HL-60 (cell line): ENCODE data around the gene PLXNA2.

Source experiments
- DNase-seq, 2 experiments: peaks; one replicate each; pipeline ENCODE4 v3.0.0-alpha.2; 2010 to 2020; ENCODE audit warnings: low read depth in 1 of 2, low spot score in 1 of 2
- H3K27ac ChIP-seq: fragments of 250-450 bp; sonication (Bioruptor Pico); replicated peaks from 2 replicates; pipeline ENCODE4 v1.5.1; 2020; ENCODE audit warnings: mild to moderate bottlenecking, moderate library complexity
- H3K27me3 ChIP-seq: fragments of 250-450 bp; sonication (Bioruptor Pico); 2 replicates; pipeline ENCODE4 v1.5.1; 2021; ENCODE audit warnings: mild to moderate bottlenecking, moderate library complexity; ENCODE audit not compliant: insufficient read depth, poor library complexity, severe bottlenecking
- H3K4me3 ChIP-seq: replicated peaks from 2 replicates; pipeline ENCODE4 v1.5.1; 2011; ENCODE audit warnings: mild to moderate bottlenecking, control low read depth, low read length; ENCODE audit not compliant: insufficient read depth
- GABPA ChIP-seq: IDR thresholded peaks from 2 replicates; pipeline ENCODE4 v1.6.1; 2012; ENCODE audit warnings: low read depth
- POLR2AphosphoS5 ChIP-seq: IDR thresholded peaks from 2 replicates; pipeline ENCODE4 v1.6.1; 2012; ENCODE audit warnings: low read depth
- SPI1 ChIP-seq: IDR thresholded peaks from 2 replicates; pipeline ENCODE4 v1.6.1; 2012; ENCODE audit warnings: low read depth, mild to moderate bottlenecking, borderline replicate concordance
- TF ChIP-seq, protein P1 (sequence below): IDR thresholded peaks from 2 replicates; pipeline ENCODE4 v1.6.1; 2012; ENCODE audit warnings: low read depth; ENCODE audit not compliant: insufficient replicate concordance
- TF ChIP-seq, protein P2 (sequence below): IDR thresholded peaks from one replicate; pipeline ENCODE4 v1.5.1; 2011; ENCODE audit warnings: low read length, control low read depth, inconsistent platforms; ENCODE audit not compliant: insufficient read depth

Gene PLXNA2

DNA sequence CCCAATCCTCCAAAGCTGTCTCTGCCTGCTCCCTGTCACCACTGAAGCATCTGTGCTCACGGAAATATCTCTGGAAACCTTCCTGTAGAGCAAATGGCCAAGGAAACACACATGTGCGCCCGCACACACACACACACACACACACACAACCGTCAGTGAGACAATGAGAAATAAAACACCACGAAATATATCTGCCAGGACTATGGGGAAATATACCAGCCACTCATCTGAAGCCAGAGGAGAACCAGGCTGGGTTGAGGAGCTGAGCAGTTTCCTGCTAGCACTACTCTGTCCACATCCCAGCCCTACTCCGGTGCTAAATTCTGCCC, 25.1 kb upstream of the PLXNA2 start:
- no peak for DNase-seq
- TF ChIP-seq GABPA (no peak), POLR2AphosphoS5 (no peak), SPI1 (no peak)
- TF ChIP-seq, protein P1, sequence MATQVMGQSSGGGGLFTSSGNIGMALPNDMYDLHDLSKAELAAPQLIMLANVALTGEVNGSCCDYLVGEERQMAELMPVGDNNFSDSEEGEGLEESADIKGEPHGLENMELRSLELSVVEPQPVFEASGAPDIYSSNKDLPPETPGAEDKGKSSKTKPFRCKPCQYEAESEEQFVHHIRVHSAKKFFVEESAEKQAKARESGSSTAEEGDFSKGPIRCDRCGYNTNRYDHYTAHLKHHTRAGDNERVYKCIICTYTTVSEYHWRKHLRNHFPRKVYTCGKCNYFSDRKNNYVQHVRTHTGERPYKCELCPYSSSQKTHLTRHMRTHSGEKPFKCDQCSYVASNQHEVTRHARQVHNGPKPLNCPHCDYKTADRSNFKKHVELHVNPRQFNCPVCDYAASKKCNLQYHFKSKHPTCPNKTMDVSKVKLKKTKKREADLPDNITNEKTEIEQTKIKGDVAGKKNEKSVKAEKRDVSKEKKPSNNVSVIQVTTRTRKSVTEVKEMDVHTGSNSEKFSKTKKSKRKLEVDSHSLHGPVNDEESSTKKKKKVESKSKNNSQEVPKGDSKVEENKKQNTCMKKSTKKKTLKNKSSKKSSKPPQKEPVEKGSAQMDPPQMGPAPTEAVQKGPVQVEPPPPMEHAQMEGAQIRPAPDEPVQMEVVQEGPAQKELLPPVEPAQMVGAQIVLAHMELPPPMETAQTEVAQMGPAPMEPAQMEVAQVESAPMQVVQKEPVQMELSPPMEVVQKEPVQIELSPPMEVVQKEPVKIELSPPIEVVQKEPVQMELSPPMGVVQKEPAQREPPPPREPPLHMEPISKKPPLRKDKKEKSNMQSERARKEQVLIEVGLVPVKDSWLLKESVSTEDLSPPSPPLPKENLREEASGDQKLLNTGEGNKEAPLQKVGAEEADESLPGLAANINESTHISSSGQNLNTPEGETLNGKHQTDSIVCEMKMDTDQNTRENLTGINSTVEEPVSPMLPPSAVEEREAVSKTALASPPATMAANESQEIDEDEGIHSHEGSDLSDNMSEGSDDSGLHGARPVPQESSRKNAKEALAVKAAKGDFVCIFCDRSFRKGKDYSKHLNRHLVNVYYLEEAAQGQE: no peak
- TF ChIP-seq, protein P2, sequence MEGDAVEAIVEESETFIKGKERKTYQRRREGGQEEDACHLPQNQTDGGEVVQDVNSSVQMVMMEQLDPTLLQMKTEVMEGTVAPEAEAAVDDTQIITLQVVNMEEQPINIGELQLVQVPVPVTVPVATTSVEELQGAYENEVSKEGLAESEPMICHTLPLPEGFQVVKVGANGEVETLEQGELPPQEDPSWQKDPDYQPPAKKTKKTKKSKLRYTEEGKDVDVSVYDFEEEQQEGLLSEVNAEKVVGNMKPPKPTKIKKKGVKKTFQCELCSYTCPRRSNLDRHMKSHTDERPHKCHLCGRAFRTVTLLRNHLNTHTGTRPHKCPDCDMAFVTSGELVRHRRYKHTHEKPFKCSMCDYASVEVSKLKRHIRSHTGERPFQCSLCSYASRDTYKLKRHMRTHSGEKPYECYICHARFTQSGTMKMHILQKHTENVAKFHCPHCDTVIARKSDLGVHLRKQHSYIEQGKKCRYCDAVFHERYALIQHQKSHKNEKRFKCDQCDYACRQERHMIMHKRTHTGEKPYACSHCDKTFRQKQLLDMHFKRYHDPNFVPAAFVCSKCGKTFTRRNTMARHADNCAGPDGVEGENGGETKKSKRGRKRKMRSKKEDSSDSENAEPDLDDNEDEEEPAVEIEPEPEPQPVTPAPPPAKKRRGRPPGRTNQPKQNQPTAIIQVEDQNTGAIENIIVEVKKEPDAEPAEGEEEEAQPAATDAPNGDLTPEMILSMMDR: no peak
- Histone ChIP-seq H3K27me3 (peaks cover 10% of the 10 kb centered on the region), H3K4me3 (no peak overlapping the region), H3K27ac (no peak overlapping the region)

- Histone ChIP-seq H3K4me3 (no peak overlapping the region), H3K27me3 (peaks cover 10% of the 10 kb centered on the region), H3K27ac (no peak overlapping the region)
- no peak for DNase-seq
- no peak for TF ChIP-seq GABPA
- no peak for TF ChIP-seq SPI1
- TF ChIP-seq POLR2AphosphoS5: no peak
- TF ChIP-seq, protein P1: no peak
- TF ChIP-seq, protein P2: no peak
Observed at GRCh38 chr1:208268541-208269337, 24.6 kb upstream of the PLXNA2 start.

GRCh38 chr1:208265525-208265924, 21.3 kb upstream of the PLXNA2 start:
- TF ChIP-seq, protein P2: no peak
- no peak for TF ChIP-seq SPI1
- TF ChIP-seq, protein P1: no peak
- Histone ChIP-seq H3K4me3 (no peak overlapping the region), H3K27ac (no peak overlapping the region), H3K27me3 (peaks cover 6% of the 10 kb centered on the region)
- DNase-seq: no peak
